Fibroblast of pulmonary artery (primary cell): ENCODE results near the gene URI1.

ENCODE experiments used
- DNase-seq: peaks from one replicate; pipeline ENCODE4 v3.0.0-alpha.2; 2010; ENCODE audit warnings: low read depth
- H3K4me3 ChIP-seq: replicated peaks from 2 replicates; pipeline ENCODE4 v1.5.1; 2011; ENCODE audit warnings: low read depth, mild to moderate bottlenecking, control low read depth, low read length, moderate library complexity
- CTCF ChIP-seq: IDR thresholded peaks from 2 replicates; pipeline ENCODE4 v1.5.1; 2011; ENCODE audit warnings: mild to moderate bottlenecking, control low read depth, low read length, inconsistent platforms; ENCODE audit errors: missing control alignments

URI1 gene

GRCh38 chr19:30014770-30015169 lies 72.7 kb downstream of the URI1 start:
- no peak for DNase-seq
- H3K4me3 ChIP-seq, result no peak overlapping the region
- no peak for TF ChIP-seq CTCF

- DNase-seq, result no peak
- no peak overlapping the region for H3K4me3 ChIP-seq
- TF ChIP-seq CTCF, result no peak
These were observed 75.1 kb downstream of the URI1 start for GRCh38 chr19:30017172-30017571.

GRCh38 chr19:30020189-30020588 lies 78.2 kb downstream of the URI1 start:
- no peak for DNase-seq
- H3K4me3 ChIP-seq, result no peak overlapping the region
- TF ChIP-seq CTCF, result no peak

GRCh38 chr19:30022659-30023058 lies 80.6 kb downstream of the URI1 start:
- TF ChIP-seq CTCF, result no peak
- no peak overlapping the region for H3K4me3 ChIP-seq
- no peak for DNase-seq

GRCh38 chr19:30023330-30023729 lies 81.3 kb downstream of the URI1 start:
- DNase-seq, result no peak
- TF ChIP-seq CTCF, result no peak
- H3K4me3 ChIP-seq, result no peak overlapping the region

- H3K4me3 ChIP-seq, result no peak overlapping the region
- no peak for TF ChIP-seq CTCF
- DNase-seq, result no peak
These were observed 82.1 kb downstream of the URI1 start for GRCh38 chr19:30024091-30024490.

GRCh38 chr19:30026933-30027332 lies 84.9 kb downstream of the URI1 start:
- DNase-seq, result no peak
- TF ChIP-seq CTCF, result no peak
- H3K4me3 ChIP-seq, result no peak overlapping the region
